IMR-90 (cell line): Measurements from ENCODE around the gene ITFG1.

Experiments used
- FOS ChIP-seq: fragments of 150-350 bp; IDR thresholded peaks from 2 replicates; pipeline ENCODE4 v1.6.1; 2016; ENCODE audit warnings: low read depth, low read length
- MAFK ChIP-seq: IDR thresholded peaks from 2 replicates; pipeline ENCODE4 v1.6.1; 2012; ENCODE audit warnings: low read depth, low read length, improper control_type of control experiment
- POLR2A ChIP-seq: IDR thresholded peaks from 2 replicates; pipeline ENCODE4 v1.6.1; 2012; ENCODE audit warnings: mild to moderate bottlenecking, low read depth, low read length
- SMC3 ChIP-seq: fragments of 150-350 bp; IDR thresholded peaks from 2 replicates; pipeline ENCODE4 v1.6.1; 2016; ENCODE audit warnings: low read depth, mild to moderate bottlenecking, antibody characterized with exemption, low read length, moderate library complexity
- TF ChIP-seq, protein P1 (sequence below): conservative IDR thresholded peaks from 2 replicates; pipeline ENCODE4 v1.5.1; 2012; ENCODE audit warnings: mild to moderate bottlenecking, low read depth, low read length, improper control_type of control experiment

DNA sequence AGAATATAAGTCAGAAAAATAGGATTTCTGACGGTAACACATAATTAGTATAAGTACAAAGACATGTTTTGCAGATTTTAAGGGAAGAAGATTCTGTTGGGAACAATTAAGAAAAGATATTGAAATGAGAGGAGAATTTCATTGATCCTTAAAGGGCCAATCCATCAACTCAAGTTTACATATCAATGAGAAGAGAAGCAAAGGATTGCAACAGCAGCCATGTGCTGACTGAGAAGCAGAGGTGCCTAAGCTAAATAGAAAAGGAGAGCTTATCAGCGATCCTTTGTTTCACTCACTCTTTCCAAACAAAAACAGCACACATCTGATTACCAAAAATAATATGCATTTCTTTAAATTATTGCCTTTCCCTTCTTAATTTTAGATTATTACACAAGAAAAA, 94.6 kb downstream of the ITFG1 start:
- TF ChIP-seq, protein P1, sequence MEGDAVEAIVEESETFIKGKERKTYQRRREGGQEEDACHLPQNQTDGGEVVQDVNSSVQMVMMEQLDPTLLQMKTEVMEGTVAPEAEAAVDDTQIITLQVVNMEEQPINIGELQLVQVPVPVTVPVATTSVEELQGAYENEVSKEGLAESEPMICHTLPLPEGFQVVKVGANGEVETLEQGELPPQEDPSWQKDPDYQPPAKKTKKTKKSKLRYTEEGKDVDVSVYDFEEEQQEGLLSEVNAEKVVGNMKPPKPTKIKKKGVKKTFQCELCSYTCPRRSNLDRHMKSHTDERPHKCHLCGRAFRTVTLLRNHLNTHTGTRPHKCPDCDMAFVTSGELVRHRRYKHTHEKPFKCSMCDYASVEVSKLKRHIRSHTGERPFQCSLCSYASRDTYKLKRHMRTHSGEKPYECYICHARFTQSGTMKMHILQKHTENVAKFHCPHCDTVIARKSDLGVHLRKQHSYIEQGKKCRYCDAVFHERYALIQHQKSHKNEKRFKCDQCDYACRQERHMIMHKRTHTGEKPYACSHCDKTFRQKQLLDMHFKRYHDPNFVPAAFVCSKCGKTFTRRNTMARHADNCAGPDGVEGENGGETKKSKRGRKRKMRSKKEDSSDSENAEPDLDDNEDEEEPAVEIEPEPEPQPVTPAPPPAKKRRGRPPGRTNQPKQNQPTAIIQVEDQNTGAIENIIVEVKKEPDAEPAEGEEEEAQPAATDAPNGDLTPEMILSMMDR, result no peak
- TF ChIP-seq POLR2A (no peak), SMC3 (no peak), FOS (no peak), MAFK (no peak)
